DMS153 (cell line): ENCODE data around the gene TWIST1.

Experiments used
- DNase-seq: peaks from one replicate; lab custom pipeline; 2025; lab: John Stamatoyannopoulos, UW

Gene TWIST1

DNA sequence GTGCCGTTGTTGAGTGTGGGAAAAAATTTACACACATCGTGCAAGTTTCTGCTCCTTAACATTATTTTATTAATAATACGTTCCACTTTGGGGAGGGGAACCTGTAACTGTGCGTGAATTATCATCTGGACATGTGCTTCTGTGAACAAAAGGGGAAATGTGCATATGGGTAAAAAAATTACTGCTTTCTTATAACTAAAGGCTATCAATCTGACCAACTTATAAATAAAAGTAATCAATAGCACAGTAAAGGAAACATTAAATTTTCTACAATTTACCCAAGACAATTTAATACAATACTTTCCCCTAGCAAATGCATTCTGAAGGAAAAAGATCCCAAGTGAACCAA, 4.5 kb downstream of the TWIST1 start:
- no peak for DNase-seq

GRCh38 chr7:19112274-19113001, 5.0 kb downstream of the TWIST1 start:
- no peak for DNase-seq

GRCh38 chr7:19111474-19112273, 5.8 kb downstream of the TWIST1 start:
- no peak for DNase-seq

DNA sequence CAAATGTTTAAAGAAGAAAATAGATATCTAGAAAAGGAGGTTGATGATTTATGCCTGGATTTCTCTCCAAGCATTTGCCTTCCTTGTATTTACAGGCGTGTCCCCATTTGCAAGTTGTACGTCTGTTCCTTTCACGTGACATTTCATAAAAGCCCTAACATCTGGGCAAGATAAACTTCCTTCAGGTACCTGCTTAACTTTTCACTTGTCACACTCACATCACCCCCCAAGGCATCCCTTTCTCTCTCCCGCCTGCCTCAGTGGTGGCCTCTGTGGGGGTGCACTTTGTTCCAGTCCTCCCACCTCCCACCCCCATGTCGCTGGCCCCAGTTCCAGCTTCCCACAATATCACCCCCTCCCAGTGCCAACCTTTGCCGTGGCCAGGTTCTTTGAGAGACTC, 6.7 kb downstream of the TWIST1 start:
- no peak for DNase-seq

DNA sequence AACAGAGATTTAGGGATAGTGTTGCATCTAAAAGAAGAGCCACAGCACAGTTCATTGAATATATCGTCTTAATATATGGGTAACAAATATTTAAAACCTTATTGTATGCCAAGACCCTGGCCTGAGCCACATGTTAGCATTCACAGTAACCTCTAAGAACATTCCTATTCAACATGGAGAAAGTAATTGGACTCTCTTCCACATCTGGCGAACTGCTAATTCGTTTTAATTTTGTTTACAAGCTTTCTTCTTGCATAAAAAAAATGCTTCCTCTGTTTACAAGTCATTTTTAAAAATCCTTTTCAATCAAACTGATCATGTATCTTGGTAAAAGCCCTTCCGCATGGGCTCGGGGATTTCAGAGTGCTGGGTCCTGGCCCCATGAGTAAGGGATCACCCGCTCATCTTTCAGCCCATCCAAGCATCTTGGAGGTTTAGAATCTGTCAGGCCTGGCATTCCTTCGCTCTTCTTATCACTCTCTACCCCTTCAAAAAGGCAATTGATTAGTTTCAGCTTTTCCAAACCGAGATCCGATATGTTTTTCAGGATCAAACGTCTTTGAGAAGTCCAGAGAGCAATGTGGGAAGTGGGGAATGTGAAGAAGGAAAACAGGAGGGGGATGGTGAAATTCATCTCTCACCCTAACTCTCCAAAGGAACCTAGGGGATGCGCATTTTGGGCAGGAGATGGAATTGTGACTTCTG, 7.3 kb downstream of the TWIST1 start:
- DNase-seq, result no peak

DNA sequence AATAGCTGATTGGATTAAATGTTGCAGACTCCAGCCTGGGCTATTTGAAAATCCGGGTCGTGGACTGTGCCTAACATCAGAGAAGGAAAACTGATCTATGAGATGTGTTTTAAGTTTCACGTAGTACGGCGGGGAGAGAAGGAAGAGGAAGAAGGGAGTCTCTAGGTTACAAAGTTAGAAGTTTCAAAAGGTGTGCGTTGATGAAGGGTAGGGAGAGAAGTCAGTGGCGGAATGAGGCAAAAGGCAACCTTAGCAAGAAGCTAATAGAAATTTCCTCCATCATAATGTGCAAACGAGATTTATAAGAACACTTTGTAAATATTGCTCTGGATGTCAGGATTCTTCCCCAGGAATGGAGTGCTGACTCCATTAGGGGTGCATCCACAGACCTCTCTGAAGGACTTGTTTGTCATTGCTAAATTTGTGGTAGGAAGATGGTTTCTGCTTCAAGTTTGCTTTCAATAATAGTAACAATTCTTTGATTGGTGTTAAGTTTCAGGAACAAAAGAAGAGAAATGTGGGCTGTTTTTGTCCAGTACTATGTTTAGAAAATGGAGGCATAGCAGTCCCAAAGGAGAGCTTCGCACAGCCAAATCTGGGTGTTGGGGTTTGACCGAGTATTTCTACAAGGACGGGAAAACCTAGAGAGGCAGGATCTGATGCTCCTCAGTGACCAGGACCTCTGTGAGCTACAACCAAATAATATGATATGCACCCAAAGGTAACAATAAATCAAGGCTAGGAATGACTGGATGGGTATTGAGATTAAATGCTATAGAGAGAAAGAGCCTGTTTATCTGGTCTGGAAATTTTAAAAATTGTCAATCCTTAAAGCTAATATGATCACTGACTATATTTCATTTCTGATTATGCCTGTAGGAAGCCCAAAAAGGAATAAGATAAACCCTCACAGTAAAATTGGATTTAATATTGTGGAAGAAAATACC, 8.2 kb downstream of the TWIST1 start:
- DNase-seq, result no peak

DNA sequence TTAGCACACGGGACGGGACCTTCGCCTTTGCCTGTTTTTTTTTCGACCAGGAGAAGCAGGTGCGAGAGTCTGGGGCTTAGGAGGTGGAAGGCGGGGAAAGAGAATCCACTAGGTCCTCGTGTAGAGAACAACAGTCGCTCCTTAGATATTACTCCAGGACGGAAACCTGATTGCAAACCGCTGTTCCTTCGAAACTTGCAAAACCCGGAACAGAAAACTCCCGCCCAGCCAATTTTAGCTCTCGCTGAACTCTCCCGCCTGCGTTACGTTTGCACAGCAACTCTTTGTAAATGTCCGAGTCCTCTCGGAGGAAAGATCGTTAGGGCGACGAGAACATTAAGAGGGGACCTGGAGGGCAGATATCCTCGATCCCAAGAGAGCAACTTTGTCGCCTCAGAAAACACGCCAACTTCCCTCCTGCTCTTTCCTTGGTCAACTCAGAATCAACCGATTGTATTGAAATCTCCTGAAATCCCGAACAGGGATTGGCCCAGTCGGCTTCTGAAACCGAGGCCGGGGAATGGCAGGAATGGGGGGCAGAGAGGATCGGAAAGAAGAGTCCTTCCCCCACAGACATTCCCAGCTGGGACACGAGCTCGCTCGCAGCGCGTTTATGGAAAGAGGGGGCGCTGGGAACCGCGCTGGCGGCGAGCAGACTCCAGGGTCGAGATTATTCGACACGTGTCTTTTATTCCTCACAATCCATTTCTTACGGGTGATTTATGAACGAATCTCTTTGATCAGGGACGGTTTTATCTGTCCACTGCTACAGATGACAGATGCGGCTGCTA, 9.9 kb downstream of the TWIST1 start:
- no peak for DNase-seq

DNA sequence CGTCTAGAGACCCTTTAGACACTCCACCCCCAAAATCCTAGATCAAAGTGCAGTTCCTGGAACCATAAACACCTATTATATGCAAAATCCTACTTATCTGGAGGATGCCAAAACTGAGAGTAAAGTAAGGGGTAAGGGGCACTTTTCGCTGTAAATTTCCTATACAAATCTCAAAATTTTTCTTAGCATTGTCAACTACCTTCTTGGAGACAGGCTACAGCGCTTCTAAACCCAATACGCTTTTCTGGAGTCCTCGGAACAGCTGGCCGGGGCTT, 10.4 kb downstream of the TWIST1 start:
- DNase-seq, result no peak

GRCh38 chr7:19106241-19107080, 11.0 kb downstream of the TWIST1 start:
- no peak for DNase-seq

GRCh38 chr7:19105546-19105945, 11.9 kb downstream of the TWIST1 start:
- DNase-seq, result no peak

DNA sequence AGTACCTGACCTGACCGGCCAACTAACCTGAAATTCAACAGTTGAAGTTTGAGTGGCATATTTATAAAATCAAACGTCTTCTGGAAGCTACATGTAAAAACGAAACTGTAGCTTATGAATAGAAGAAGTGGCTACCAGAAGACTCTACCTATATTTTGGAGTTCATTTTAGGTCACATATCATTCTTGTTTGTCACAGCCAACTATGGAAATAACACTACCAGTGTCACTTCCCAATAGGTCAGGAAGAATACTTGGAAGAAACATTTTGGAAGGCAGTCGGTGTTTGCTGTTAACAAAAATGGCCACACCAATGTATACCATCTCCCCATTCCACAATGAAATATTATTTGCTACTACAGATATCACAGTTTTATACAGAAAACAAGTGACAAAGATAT, 12.6 kb downstream of the TWIST1 start:
- no peak for DNase-seq

DNA sequence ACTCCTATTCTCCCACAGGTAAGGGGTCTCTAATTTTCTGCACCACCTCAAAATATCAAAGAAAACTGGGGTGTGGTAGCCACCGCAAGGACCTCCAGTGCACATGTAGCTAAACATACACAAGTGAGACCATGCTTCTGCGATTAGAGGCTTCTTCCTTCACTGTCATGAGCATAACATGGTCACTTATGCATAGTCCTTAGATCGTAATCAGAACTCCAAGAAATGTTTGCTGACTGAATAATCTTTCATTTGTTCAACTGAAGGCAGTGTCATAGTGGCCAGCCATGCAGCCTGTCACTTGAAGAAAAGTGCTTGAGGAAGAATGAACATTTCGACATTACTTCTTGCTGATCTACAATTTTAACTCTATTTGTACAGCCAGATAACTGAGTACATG, 14.6 kb downstream of the TWIST1 start:
- no peak for DNase-seq

DNA sequence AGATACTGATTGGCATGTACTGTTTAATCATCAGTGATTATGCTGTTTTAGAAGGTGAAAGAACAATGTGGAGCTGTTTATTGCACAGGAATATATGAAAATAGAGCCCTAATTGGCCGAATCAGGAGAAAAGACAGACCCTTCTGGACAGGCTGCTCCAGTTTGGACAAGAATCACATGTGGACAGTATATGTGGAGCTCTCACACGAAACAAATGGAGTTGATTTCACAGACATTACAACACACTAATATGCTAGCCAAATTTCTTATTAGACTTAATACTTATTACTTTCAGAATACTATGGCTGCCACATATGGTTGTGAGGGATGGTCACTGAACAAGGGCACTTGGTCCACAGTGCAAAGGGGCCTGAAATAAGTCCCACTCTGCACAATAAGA, 15.5 kb downstream of the TWIST1 start:
- DNase-seq, result no peak

GRCh38 chr7:19101472-19101871, 16.0 kb downstream of the TWIST1 start:
- no peak for DNase-seq

GRCh38 chr7:19099924-19100323, 17.5 kb downstream of the TWIST1 start:
- no peak for DNase-seq

DNA sequence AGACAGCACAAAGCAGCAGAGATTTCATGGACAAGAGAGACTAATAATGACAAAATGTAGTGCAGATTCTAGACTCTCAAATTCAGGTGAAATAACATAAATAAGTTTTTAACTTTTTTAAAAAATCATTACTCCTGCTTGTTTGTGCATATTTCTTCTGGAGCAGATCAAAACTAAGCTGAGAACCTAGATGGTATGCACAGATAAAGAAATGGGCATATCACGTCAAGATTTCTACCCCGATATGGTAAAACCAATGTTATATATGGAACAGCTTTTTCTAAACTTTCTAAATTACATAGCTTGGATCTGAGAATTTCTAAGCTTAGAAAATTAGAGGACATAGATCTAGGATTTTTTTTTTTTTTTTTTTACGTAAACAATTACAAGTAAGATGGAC, 18.2 kb downstream of the TWIST1 start:
- no peak for DNase-seq

DNA sequence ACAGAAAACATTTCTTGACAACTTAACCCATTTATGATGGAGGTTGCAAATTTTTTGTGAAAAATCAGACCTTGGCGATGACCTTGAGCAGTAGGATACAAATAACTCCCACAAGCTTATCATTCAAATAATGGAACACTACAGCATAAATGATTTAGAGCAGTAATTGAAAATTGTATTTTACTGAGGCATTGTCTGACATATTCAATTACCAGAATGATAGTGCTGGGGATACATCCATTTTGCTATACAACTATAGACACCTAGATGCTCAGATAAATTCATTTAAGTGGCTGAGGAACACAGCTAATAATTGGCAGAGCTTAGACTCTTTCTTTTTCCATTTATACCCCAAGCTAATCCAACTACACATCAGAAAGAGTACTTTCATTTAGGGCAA, 18.9 kb downstream of the TWIST1 start:
- no peak for DNase-seq

GRCh38 chr7:19097165-19098055, 20.0 kb downstream of the TWIST1 start:
- no peak for DNase-seq

- DNase-seq, result no peak
Measured at GRCh38 chr7:19095353-19095860, 22.0 kb downstream of the TWIST1 start.
